ENCODE measurements around the gene GALNT6. TPM values are rescaled to one million over a fixed set of nuclear protein-coding genes. Genes with fewer than 3 reads are reported as not detected.

The GALNT6 gene
- total RNA-seq, 2 donors from 2014 or later = 8.0 to 9.7 TPM

DNA sequence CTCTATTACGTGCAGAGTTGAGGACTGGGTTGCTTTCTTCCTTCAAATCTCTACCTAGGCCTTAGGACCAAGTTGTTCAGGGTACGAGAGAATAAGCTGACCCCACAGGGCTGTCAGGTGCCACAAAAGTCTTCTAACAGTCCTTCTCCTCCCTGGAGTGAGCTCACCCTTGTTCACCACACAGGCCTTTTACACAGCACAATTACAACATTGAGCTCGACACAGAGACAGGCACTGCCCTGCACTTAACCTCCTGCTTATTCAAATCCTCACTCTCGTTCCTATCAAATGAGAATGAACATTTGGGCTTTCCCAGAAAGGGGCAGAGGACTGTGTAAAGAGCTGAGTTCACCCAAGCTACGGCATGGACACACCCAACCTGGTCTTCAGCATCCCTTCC lies 2.4 kb downstream of the GALNT6 start:
- intact Hi-C loops (cut with DNase I) = no loop called here
- DNase-seq (ENCODE audit: low spot score) = peak; percentile 4

DNA sequence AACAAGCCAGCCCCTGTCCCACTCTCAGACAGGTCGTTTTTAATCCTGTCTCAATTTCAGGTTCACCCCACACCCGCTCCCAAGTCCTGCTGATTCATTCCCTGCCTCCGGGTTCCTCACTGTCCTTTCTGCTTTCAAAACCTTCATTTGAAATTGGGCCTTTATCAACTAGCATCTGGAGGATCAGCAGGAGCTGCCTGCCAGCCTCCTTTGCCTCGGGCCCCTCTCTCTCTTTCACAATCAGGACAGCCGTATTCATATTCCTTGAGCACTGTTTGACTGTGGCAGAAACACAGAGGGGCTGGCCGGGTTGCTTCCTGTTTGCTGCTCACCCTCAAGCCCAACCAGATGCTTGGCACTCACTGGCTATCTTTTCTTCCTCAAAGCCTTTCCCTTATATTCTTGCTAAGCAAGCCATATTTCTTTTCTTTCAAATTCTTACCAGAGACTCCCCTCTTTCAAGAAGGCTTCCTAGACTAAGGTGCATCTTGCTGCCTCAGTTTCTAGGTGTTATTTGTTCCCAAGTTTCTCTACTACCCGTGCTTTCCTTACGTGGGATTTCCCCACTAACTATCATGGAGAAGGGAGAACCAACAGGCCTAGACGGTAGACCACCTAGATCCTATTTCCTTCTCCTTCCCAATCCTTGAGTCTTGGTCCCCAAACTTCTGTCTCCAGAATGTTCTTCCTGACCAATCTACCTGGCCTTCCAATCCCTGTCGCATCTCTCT lies 3.0 kb downstream of the GALNT6 start:
- intact Hi-C loops (cut with DNase I) = no loop called here
- peak; percentile 87 for DNase-seq (ENCODE audit: low spot score)

DNA sequence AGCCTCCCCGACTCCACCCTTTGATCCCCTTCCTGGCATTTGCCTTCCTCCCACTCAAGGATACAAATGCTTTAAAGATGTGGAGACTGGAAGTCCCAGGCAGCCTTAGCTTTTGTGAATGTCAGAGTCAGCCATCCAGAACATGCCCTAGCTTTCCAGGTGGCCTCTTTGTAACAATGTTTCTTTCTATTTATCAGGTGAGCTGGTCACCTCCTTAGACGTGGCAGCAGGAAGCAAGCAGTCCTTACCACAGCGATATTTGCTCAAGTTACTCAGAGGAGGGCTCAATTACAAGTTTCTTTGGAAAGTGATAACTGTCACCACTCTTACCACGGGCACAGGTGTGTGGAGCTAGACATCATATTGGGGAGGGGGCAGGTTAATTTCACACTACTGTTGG lies 4.9 kb downstream of the GALNT6 start:
- intact Hi-C loops (cut with DNase I) = no loop called here
- DNase-seq (ENCODE audit: low spot score) = no peak

DNA sequence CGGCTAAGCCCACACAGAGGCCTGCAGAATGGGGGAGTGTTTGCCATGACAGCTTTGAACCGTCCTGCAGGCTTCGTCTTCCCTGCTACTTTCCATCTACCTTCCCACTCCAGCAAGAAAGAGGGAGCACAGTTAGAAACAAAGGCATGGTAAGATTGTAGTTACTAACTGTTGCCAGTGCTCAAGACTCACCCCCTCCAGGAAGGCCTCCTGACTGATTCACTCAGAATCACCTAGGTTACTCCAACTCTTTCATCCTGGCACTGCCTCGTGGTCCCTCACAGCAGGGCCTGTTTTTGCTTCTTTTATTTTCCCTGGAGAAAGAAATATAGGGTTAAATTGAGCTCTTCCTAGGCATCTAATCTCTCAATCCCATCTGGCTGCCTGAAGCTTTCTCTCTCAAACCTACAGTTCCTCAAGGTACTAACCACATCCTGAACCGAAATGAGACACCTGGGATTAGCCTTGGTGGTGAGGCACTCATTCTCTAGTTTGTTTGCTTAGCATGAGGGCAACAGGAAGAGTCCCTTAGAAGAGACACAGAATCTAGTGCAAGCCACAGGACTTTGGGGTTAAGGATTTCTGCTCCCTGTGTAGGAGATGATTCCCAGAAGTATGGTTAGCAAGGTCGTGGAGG lies 7.8 kb downstream of the GALNT6 start:
- intact Hi-C loops (cut with DNase I) = no loop called here
- DNase-seq (ENCODE audit: low spot score) = peak; percentile 5

DNA sequence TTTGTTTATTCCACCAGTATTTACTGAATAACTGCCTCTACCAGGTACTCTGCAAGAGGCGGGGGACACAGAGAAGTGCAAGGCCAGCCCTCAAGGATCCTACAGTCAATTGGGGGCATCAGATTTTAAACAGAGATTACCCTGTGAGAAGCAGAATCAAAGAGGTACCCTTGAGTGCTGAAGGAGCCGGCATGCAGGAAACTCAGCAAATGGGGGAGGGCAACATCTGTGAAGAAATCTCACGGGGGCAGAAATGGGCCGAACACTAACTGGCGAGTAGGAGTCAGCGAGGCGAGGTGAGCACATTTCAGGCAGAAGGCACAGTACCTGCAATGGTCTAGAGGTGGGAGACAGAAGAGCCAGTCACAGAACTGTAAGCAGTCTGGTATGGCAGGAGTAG lies 9.0 kb downstream of the GALNT6 start:
- intact Hi-C loops (cut with DNase I) = no loop called here
- DNase-seq (ENCODE audit: low spot score) = peak; percentile 12

DNA sequence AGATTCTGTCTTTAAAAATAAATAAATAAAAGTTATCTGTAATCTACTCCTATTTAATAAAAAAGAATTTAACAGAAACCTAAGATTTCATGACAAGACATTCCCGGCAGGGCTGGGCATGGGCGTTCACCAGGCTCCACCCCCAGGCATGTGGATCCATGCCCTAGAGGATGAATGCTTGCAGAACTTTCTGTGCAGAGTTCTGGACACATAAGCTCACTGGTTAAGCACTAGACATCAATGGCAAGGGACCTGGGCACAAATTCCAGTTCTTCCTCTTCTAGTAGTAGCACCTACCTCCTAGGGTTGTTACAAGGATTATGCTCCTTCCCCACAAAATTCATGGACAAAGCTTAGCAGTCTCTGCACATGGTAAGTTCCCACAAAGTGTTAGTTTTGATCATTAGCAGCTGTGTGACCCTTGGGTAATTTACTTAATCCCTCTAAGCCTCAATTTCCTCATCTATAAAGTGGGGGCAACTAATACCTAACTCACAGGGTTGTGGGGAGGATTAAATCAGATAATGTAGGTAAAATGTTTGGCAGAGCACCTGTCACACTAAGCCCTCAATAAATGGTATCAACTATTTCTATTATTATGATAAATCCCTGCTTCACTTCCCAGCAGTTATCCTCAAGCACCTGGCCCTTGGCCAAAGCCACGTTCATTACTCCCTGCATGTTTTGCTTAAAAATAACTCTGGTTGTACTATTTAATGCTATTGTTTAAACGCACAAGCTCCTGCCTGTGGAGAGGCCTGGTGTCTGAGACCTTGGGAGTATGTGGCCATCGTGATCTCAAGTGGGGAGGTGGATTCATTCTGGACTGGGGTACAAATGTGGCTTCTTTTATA lies 9.8 kb downstream of the GALNT6 start:
- intact Hi-C loops (cut with DNase I) = no loop called here
- DNase-seq (ENCODE audit: low spot score) = peak; percentile 30

DNA sequence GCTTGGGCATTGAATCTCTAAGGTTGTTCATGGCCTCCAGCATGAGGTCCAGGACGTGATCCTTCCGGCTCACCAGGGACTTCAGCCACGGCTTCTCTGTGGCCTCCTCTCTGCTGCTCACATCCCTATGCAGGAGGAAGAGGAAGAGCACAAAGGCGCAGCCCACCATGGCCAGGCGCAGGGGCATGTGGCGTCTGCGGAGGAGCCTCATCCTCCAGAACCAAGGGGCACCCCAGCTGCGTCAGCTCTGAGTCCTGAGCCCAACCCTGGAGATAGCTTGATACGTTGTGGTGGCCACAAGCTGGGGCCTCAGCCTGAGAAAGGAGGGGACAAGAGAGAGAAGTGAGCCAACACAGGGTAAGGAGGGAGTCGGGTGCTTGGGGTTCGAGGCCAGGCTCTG lies 11.6 kb downstream of the GALNT6 start:
- DNase-seq (ENCODE audit: low spot score) = peak; percentile 30
- intact Hi-C loops (cut with DNase I) = no loop called here

DNA sequence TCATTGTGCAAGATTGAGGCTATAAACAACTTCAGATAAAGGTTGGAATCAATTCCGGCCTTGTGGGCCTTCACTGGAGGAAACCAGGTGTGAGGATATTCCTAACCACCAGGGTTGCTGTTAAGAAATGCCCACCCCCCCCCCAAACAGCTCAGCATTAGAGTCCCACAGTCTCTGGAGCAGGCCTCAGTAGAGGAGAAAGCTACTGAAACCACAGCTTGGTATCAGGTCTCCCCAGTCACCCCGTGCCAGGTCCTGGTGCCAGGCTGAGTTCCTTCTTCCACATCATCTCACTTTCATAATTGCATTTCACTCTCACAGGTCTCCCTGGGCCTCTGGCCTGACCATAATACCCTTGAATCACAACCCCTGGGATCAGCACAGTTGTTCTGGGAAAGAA lies 12.5 kb downstream of the GALNT6 start:
- DNase-seq (ENCODE audit: low spot score) = no peak

DNA sequence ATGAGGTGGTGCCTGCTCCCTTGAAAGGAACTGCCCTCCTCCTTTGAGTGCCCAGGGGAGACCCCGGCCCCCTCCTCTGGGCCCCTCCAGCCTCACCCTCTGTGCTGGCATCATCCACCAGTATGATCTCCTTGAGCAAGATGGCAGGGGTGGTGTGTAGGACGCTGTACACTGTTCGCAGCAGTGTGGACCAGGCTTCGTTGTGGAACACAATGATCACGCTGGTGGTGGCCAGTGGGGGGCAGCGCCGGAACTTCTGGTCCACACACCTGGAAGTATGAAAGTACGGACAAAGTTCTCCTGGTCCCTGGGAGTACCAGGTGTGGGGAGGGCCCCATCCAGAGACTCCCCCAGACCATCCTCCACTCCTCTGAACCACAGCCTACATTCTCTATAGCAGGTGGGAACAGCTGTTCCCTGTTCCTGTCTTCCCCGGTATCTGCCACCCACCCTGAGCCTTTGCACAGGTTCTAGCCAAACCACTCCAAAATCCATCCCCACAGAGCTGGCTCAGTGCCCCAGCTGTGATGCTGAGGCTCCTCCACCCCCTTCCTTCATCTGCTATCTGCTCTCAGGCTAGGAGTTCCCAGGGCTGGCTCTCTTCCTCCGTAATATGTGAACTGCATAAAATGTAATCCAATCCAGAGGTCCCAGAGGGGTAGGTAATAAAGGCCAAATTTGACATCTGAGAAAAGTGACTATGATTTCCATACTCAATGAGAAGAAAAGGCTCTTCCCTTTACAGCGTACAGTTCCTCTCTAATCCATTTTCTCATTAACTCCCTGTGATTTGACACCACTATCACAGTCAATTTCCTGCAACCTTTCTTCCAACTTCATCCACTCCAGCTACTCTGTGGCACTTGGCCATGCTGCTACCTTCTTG lies 13.9 kb downstream of the GALNT6 start:
- peak; percentile 64 for DNase-seq (ENCODE audit: low spot score)
- intact Hi-C loops (cut with DNase I) = no loop called here

More for the DNA sequence above, 12.5 kb downstream of the GALNT6 start:
- intact Hi-C loops (cut with DNase I) = no loop called here

DNA sequence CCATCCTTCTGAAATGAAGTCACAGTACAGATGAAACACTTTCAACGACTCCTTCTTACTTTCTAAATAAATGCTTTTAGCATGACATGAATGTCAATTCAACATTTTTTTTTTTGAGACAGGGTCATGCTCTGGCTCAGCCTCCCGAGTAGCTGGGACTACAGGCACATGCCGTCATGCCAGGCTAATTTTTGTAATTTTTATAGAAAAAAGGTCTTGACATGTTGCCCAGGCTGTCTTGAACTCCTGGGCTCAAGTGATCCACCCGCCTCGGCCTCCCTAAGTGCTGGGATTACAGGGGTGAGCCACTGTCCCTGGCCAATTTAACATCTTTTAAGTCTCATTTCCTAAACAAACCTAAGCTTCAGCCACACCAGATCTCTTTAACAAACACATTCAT lies 16.4 kb downstream of the GALNT6 start:
- intact Hi-C loops (cut with DNase I) = no loop called here
- DNase-seq (ENCODE audit: low spot score) = no peak

DNA sequence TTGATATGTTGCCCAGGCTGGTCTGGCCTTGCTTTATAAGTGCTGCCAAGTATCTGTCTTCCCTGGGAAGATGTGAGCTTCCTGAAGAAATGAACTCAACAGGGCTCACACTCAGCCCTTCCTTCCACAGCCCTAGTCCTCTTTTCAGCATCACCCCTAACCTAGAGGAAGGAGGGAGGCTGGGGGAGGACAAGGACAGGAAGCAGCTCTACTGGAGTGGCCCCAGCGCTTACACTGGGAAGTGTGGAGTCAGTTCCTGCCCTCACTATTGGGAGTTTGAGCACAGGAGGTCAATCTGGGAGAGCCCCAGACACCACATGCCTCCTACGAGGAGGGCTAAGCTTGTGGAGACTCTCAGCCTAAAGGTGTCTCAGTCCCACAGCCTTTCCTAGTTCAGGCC lies 16.8 kb downstream of the GALNT6 start:
- intact Hi-C loops (cut with DNase I) = no loop called here
- DNase-seq (ENCODE audit: low spot score) = peak; percentile 25

DNA sequence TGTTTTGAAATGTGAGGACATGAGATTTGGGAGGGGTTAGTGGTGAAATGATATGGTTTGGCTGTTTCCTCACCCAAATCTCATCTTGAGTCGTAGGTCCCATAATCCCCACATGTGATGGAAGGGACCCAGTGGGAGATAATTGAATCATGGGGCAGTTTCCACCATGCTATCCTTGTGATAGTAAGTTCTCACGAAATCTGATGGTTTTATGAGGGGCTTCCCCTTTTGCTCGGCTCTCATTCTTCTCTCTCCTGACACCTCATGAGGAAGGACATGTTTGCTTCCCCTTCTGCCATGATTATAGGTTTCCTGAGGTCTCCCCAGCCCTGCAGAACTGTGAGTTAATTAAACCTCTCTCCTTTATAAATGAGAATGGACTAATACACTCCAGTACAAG lies 18.0 kb downstream of the GALNT6 start:
- intact Hi-C loops (cut with DNase I) = no loop called here
- no peak for DNase-seq (ENCODE audit: low spot score)

DNA sequence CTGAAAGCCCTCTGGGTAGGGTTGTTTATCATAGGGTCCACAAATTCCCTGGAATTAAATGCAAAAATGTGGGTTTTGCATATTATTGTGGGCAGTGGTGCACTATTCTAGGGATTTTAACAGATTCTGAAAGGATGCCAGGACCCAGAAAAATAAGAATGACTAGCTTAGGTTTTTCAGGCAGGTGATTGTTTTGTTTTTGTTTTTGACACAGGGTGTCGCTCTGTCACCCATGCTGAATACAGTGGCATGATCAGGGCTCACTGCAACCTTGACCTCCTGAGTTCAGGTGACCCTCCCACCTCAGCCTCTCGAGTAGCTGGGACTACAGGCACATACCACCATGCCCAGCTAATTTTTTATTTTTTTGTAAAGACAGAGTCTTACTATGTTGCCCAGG lies 19.2 kb downstream of the GALNT6 start:
- no peak for DNase-seq (ENCODE audit: low spot score)
- intact Hi-C loops (cut with DNase I) = no loop called here

DNA sequence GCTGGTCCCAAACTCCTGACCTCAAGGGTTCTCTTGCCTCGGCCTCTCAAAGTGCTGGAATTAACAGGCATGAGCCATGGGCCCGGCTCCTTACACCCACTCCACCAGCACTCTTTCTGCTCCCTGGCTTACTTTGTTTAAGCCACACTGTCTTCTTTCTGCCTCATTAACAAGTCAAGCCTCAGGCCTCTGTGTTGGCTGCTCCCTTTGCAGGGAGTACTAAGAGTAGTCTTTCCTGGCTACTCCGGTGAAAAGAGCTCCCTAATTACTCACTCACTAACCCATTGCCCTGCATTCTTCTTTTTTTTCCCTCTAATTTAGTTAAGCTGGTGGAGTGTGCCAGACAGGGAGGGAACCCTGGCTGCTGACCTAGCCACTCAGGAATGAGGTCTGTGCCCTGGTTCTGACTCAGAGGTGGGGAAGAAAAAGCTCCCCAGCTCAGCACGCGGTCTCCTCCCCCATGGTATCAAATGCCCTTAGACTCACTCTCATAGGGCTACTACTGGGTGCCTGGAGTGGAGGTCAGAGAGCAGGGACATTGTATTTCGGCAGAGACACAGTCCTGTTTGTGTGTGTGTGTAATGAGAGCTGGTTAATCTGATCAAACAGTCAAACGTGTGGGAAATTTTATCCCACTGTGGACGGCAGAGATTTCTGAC lies 19.8 kb downstream of the GALNT6 start:
- intact Hi-C loops (cut with DNase I) = no loop called here
- DNase-seq (ENCODE audit: low spot score) = peak; percentile 89

DNA sequence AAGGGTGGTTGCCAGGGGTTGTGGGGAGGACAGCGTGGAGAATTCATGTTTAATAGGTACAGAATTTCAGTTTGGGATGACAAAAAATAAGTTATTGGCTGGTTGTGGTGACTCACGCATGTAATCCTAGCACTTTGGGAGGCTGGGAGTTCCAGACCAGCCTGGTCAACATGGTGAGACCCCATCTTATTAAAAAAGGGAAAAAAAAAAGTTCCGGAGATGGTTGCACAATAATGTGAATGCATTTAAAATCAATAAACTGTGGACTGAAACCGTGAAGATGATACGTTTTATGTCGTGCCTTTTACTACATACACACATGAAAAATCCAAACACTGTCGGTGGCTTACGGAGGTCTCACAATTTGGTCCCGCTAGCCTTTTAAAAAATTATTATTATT lies 20.5 kb downstream of the GALNT6 start:
- intact Hi-C loops (cut with DNase I) = no loop called here

DNA sequence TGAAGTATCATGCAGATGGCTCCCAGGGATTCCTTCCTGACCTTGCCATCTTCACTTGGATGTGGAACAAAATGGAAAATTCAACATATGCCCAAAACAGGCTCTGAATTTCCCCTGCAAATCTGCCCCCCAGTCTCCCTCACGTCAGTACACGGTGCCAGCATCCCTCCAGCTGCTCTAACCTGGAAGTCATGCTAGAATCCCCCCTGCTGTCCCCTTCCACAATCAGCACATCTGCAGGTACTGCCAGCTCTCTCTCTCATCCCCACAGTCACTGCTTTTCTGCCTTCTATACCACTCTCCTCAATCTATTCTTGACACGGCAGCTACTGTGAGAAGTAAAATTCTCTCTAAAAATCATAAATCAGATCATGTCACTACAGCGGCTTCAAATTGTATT lies 21.6 kb downstream of the GALNT6 start:
- no peak for DNase-seq (ENCODE audit: low spot score)
- intact Hi-C loops (cut with DNase I) = no loop called here

More for the DNA sequence above, 20.5 kb downstream of the GALNT6 start:
- no peak for DNase-seq (ENCODE audit: low spot score)

DNA sequence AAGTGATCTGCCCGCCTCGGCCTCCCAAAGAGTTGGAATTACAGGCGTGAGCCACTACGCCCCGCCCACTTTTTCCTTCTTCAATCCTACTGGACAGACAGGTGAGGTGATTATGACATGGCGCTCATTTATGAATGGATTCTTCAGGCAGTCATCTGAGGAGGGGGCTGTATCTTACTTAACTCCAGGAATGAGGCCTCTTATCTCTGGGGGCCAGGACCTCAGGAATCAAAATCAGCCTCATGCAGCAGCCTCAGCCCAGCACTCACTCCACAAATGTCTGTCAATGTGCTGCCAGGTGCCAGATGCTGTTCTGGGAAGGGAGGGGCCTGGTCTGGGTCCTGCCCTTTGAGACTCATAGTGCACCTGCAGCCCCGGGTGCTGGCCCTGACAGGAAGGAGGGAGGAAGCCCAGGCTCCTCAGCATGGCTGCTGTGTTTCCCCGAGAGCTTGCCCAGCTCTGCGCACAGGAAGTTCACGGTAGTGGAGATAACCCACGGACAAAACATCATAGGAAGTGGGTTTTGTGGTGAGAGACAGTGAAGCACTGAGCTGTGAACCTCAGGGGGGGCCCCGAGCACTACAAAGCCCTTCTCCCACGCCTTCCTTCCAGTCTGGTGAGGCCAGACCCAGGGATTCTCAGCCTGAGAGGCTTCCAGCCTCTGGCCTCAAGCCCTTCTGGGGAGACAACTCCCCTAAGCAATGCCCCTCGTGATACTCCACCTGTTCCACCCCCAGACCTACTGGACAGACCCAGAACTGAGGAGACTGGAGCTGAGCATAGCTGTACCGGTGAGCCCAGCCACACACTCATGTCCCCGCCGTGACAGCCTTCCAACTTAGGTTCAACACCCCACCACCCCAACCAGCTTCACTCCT lies 22.3 kb downstream of the GALNT6 start:
- DNase-seq (ENCODE audit: low spot score) = peak; percentile 84
- intact Hi-C loops (cut with DNase I) = no loop called here

DNA sequence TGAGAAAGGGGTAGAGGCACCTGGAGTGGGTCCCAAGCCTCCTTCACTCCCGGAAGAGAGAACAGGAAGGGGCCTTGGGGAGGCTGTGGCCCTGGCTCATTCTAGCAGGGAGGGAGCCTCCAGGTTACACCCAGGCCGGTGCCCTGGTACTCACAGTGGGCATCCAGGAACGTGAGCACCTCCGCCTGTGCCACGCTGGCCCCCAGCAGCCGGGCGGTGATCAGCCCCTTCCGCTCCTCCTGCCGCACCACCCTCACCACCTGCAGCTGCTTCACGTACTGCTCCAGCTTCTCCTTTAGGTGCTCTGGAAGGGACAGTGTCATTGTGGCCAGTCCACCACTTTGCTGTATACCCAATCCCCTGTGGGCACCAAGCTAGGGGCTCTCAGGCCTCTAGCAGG lies 25.9 kb downstream of the GALNT6 start:
- no peak for DNase-seq (ENCODE audit: low spot score)
- intact Hi-C loops (cut with DNase I) = no loop called here
